G401 (cell line): Measurements from ENCODE around the gene UPK3B. TPM values are rescaled to one million over a fixed set of nuclear protein-coding genes. Genes with fewer than 3 reads are reported as not detected.
"Not testable (repeated sequence)": the region's sequence is repeated elsewhere in the genome, so short reads cannot be mapped to it uniquely, and the experiment has no call there.

ENCODE experiments used
- DNase-seq: peaks from one replicate; pipeline ENCODE4 v3.0.0-alpha.2; 2015; ENCODE audit warnings: low spot score
- in situ Hi-C: cut with HindIII; loops from 2 replicates; pipeline ENCODE4 v1.10.0; 2016; ENCODE audit warnings: low sequenced_read_pairs, mixed read lengths
- total RNA-seq: library from RNA; depleted of rRNA; stranded (reverse); fragments of >200 nt; shearing (Covaris generic); gene quantifications from 2 replicates; pipeline ENCODE4 v1.2.3, GENCODE V29; 2014; rRNA removed

The UPK3B gene
- total RNA-seq, 1 experiment from 2014 or later: 24.1 TPM

DNA sequence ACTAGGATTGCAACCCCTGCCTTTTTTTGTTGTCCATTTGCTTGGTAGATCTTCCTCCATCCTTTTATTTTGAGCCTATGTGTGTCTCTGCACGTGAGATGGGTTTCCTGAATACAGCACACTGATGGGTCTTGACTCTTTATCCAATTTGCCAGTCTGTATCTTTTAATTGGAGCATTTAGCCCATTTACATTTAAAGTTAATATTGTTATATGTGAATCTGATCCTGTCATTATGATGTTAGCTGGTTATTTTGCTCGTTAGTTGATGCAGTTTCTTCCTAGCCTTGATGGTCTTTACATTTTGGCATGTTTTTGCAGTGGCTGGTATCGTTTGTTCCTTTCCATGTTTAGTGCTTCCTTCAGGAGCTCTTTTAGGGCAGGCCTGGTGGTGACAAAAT, 54.6 kb downstream of the UPK3B start:
- DNase-seq, in situ Hi-C loops: not testable (repeated sequence)

Other genes with a start within 250 kb of the UPK3B start
- 129 and 145 TPM in 2 replicates for gene HSPB1, start 207.9 kb upstream of the UPK3B start, total RNA-seq
- 88.9 and 113 TPM in 2 replicates for gene YWHAG, start 151.6 kb upstream of the UPK3B start, total RNA-seq
- gene SSC4D, start 100.9 kb upstream of the UPK3B start, total RNA-seq: 8.1 and 8.5 TPM in 2 replicates
- gene ZP3, start 85.6 kb upstream of the UPK3B start, total RNA-seq: 1.3 and 3.0 TPM in 2 replicates
- 15.8 and 20.1 TPM in 2 replicates for gene DTX2, start 48.8 kb upstream of the UPK3B start, total RNA-seq
- gene SPDYE16, start 32.7 kb downstream of the UPK3B start, total RNA-seq: not detected in 2 replicates
- gene POMZP3, start 116.7 kb downstream of the UPK3B start, total RNA-seq: not detected in 2 replicates